NB4 (cell line): Measurements from ENCODE around the gene ABLIM3.

ENCODE experiments used
- POLR2A ChIP-seq: IDR thresholded peaks from 2 replicates; pipeline ENCODE4 v1.6.1; 2011; ENCODE audit warnings: mild to moderate bottlenecking; ENCODE audit not compliant: insufficient read length; ENCODE audit errors: extremely low read depth
- TF ChIP-seq, protein P1 (sequence below): IDR thresholded peaks from one replicate; pipeline ENCODE4 v1.5.1; 2012; ENCODE audit warnings: low read depth, low read length
- TF ChIP-seq, protein P2 (sequence below): IDR thresholded peaks from 2 replicates; pipeline ENCODE4 v1.6.1; 2011; ENCODE audit warnings: low read depth, low read length

- TF ChIP-seq, protein P1, sequence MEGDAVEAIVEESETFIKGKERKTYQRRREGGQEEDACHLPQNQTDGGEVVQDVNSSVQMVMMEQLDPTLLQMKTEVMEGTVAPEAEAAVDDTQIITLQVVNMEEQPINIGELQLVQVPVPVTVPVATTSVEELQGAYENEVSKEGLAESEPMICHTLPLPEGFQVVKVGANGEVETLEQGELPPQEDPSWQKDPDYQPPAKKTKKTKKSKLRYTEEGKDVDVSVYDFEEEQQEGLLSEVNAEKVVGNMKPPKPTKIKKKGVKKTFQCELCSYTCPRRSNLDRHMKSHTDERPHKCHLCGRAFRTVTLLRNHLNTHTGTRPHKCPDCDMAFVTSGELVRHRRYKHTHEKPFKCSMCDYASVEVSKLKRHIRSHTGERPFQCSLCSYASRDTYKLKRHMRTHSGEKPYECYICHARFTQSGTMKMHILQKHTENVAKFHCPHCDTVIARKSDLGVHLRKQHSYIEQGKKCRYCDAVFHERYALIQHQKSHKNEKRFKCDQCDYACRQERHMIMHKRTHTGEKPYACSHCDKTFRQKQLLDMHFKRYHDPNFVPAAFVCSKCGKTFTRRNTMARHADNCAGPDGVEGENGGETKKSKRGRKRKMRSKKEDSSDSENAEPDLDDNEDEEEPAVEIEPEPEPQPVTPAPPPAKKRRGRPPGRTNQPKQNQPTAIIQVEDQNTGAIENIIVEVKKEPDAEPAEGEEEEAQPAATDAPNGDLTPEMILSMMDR = no peak
- TF ChIP-seq POLR2A = no peak
- TF ChIP-seq, protein P2, sequence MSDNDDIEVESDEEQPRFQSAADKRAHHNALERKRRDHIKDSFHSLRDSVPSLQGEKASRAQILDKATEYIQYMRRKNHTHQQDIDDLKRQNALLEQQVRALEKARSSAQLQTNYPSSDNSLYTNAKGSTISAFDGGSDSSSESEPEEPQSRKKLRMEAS = no peak
These were observed 23.4 kb downstream of the ABLIM3 start for GRCh38 chr5:149164731-149165130.
